Measurements from ENCODE around the gene MT1X. TPM values are rescaled to one million over a fixed set of nuclear protein-coding genes. Genes with fewer than 3 reads are reported as not detected.

Gene MT1X
- total and polyA plus RNA-seq, 2 of the 13 experiments (the other 11 are each of a cell fraction or from before 2014, with no cell fraction given): 19.7 to 288 TPM

DNA sequence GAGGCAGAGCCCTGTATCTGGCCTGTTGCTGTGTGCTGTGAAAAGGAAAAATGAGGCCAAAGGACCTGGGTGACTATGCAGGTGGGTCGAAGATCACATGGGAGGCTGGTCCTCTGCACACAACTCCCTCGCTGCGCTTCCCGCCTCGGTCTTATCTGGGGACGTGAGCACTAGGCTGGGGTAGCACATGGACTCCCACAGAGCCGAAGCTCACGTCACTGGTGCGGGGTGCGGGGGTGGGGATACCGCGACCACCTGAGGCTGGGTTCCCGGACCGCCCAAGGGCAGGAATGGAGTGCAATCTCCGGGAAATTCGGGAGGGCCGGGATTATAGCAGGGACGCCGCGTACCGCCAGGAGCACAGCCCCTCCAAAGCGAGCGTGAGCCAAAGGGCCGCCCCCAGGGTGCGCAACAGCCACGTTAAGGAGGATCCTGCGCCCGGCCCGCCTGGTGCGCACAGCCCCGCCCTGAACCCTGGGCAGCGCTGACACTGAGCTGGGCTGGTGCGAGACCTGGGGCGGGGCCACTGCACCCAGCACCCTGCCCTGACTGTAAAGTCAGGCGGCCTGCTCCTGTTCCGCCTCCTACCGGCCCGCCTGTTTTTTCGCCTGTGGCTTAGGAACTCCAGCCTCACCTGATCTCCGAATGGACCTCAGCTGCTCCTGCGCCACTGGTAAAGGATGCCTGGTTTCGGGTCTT lies 39.0 kb upstream of the MT1X start (continued):
- TF ChIP-seq, protein P1, sequence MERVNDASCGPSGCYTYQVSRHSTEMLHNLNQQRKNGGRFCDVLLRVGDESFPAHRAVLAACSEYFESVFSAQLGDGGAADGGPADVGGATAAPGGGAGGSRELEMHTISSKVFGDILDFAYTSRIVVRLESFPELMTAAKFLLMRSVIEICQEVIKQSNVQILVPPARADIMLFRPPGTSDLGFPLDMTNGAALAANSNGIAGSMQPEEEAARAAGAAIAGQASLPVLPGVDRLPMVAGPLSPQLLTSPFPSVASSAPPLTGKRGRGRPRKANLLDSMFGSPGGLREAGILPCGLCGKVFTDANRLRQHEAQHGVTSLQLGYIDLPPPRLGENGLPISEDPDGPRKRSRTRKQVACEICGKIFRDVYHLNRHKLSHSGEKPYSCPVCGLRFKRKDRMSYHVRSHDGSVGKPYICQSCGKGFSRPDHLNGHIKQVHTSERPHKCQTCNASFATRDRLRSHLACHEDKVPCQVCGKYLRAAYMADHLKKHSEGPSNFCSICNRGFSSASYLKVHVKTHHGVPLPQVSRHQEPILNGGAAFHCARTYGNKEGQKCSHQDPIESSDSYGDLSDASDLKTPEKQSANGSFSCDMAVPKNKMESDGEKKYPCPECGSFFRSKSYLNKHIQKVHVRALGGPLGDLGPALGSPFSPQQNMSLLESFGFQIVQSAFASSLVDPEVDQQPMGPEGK (CRISPR knock-in tag; IDR thresholded peaks at IDR 0.05): peak; percentile 44; the same call in 1 of the 2 replicates
- TF ChIP-seq MAFG (CRISPR knock-in tag; IDR thresholded peaks at IDR 0.05) (no peak; the same call in 1 of the 2 replicates), ZMYM4 (CRISPR knock-in tag; IDR thresholded peaks at IDR 0.05) (peak; percentile 47; the same call in 1 of the 2 replicates), FLYWCH1 (CRISPR knock-in tag; IDR thresholded peaks at IDR 0.05) (0 out of 2 replicates have a peak, but pooled peaks have one; percentile 34), ZNF230 (CRISPR knock-in tag; IDR thresholded peaks at IDR 0.05) (peak; percentile 44; the same call in 1 of the 2 replicates), ZNF451 (CRISPR knock-in tag; IDR thresholded peaks at IDR 0.05) (peak; percentile 64), ZMYM3 (CRISPR knock-in tag; IDR thresholded peaks at IDR 0.05) (peak; percentile 57), SOX6 (IDR thresholded peaks at IDR 0.05) (no peak), SOX6 (CRISPR knock-in tag; IDR thresholded peaks at IDR 0.05) (peak; percentile 24; the same call in 1 of the 2 replicates), ZBTB7A (CRISPR knock-in tag; IDR thresholded peaks at IDR 0.05) (0 out of 2 replicates have a peak, but pooled peaks have one; percentile 18), ZNF547 (CRISPR knock-in tag; IDR thresholded peaks at IDR 0.05) (0 out of 2 replicates have a peak, but pooled peaks have one; percentile 44), ZNF136 (CRISPR knock-in tag; IDR thresholded peaks at IDR 0.05; ENCODE audit: low read depth) (0 out of 2 replicates have a peak, but pooled peaks have one; percentile 32), ZNF775 (CRISPR knock-in tag; IDR thresholded peaks at IDR 0.05; ENCODE audit: borderline replicate concordance) (no peak)
- TF ChIP-seq, protein P2, sequence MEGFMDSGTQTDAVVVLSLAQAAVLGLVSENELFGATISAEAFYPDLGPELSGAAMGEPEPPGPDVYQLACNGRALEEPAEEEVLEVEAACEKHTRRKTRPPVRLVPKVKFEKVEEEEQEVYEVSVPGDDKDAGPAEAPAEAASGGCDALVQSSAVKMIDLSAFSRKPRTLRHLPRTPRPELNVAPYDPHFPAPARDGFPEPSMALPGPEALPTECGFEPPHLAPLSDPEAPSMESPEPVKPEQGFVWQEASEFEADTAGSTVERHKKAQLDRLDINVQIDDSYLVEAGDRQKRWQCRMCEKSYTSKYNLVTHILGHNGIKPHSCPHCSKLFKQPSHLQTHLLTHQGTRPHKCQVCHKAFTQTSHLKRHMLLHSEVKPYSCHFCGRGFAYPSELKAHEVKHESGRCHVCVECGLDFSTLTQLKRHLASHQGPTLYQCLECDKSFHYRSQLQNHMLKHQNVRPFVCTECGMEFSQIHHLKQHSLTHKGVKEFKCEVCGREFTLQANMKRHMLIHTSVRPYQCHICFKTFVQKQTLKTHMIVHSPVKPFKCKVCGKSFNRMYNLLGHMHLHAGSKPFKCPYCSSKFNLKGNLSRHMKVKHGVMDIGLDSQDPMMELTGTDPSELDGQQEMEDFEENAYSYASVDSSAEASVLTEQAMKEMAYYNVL (CRISPR knock-in tag; IDR thresholded peaks at IDR 0.05; ENCODE audit: borderline replicate concordance): peak; percentile 64
- TF ChIP-seq, protein P3, sequence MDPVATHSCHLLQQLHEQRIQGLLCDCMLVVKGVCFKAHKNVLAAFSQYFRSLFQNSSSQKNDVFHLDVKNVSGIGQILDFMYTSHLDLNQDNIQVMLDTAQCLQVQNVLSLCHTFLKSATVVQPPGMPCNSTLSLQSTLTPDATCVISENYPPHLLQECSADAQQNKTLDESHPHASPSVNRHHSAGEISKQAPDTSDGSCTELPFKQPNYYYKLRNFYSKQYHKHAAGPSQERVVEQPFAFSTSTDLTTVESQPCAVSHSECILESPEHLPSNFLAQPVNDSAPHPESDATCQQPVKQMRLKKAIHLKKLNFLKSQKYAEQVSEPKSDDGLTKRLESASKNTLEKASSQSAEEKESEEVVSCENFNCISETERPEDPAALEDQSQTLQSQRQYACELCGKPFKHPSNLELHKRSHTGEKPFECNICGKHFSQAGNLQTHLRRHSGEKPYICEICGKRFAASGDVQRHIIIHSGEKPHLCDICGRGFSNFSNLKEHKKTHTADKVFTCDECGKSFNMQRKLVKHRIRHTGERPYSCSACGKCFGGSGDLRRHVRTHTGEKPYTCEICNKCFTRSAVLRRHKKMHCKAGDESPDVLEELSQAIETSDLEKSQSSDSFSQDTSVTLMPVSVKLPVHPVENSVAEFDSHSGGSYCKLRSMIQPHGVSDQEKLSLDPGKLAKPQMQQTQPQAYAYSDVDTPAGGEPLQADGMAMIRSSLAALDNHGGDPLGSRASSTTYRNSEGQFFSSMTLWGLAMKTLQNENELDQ (CRISPR knock-in tag; IDR thresholded peaks at IDR 0.05; ENCODE audit: borderline replicate concordance): no peak
- TF ChIP-seq, protein P4, sequence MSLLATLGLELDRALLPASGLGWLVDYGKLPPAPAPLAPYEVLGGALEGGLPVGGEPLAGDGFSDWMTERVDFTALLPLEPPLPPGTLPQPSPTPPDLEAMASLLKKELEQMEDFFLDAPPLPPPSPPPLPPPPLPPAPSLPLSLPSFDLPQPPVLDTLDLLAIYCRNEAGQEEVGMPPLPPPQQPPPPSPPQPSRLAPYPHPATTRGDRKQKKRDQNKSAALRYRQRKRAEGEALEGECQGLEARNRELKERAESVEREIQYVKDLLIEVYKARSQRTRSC (CRISPR knock-in tag; IDR thresholded peaks at IDR 0.05; ENCODE audit: low read depth): no peak
- TF ChIP-seq, protein P5, sequence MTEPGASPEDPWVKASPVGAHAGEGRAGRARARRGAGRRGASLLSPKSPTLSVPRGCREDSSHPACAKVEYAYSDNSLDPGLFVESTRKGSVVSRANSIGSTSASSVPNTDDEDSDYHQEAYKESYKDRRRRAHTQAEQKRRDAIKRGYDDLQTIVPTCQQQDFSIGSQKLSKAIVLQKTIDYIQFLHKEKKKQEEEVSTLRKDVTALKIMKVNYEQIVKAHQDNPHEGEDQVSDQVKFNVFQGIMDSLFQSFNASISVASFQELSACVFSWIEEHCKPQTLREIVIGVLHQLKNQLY (CRISPR knock-in tag; IDR thresholded peaks at IDR 0.05): no peak

Data from HepG2 (cell line).